SU-DHL-6 (cell line): ENCODE results near the gene CDKL5.

Experiments
- H2AFZ ChIP-seq: fragments of 200-600 bp; sonication (generic); 2 replicates; pipeline ENCODE4 v1.6.1; 2014; ENCODE audit warnings: low read depth, mild to moderate bottlenecking, moderate library complexity, mixed read lengths, antibody characterized with exemption, low read length; ENCODE audit not compliant: severe bottlenecking
- H3F3A ChIP-seq: fragments of 200-600 bp; shearing (Covaris generic); 2 replicates; pipeline ENCODE4 v1.6.0; 2016; ENCODE audit warnings: antibody characterized with exemption, mild to moderate bottlenecking; ENCODE audit not compliant: insufficient read depth
- H3K27ac ChIP-seq: fragments of 200-600 bp; sonication (generic); 2 replicates; pipeline ENCODE4 v1.5.1; 2016; ENCODE audit warnings: low read depth, mild to moderate bottlenecking, low read length, moderate library complexity, mixed read lengths
- H3K27me3 ChIP-seq: fragments of 200-600 bp; sonication (generic), shearing (Covaris generic); 2 replicates; pipeline ENCODE4 v1.6.0; 2014; ENCODE audit warnings: mild to moderate bottlenecking, low read length
- H3K36me3 ChIP-seq: fragments of 200-600 bp; sonication (generic); 2 replicates; pipeline ENCODE4 v1.6.1; 2014; ENCODE audit warnings: mild to moderate bottlenecking, low read length, mixed read lengths
- H3K4me2 ChIP-seq: fragments of 300-600, 200-600 bp; shearing (Covaris generic), sonication (generic); 2 replicates; pipeline ENCODE4 v1.6.0; 2014; ENCODE audit warnings: low read length, low read depth, mild to moderate bottlenecking; ENCODE audit not compliant: poor library complexity, severe bottlenecking
- H3K4me3 ChIP-seq: fragments of 200-600 bp; sonication (generic); 2 replicates; pipeline ENCODE4 v1.5.1; 2014; ENCODE audit warnings: antibody characterized with exemption, low read length, mild to moderate bottlenecking, mixed read lengths; ENCODE audit not compliant: insufficient read depth, poor library complexity, severe bottlenecking
- H3K79me2 ChIP-seq: fragments of 200-600 bp; sonication (generic); 2 replicates; pipeline ENCODE4 v1.6.1; 2014; ENCODE audit warnings: mild to moderate bottlenecking, low read length, moderate library complexity; ENCODE audit not compliant: insufficient read depth
- H3K9ac ChIP-seq: fragments of 200-600 bp; sonication (generic); 2 replicates; pipeline ENCODE4 v1.7.0; 2014; ENCODE audit warnings: mild to moderate bottlenecking, low read length
- H3K9me2 ChIP-seq: fragments of 200-600 bp; sonication (generic); replicated peaks from 2 replicates; pipeline ENCODE4 v1.6.1; 2014; ENCODE audit warnings: low read length; ENCODE audit not compliant: insufficient read depth
- H3K9me3 ChIP-seq: fragments of 200-600 bp; sonication (generic); 2 replicates; pipeline ENCODE4 v1.6.1; 2014; ENCODE audit warnings: low read length, mixed read lengths; ENCODE audit not compliant: insufficient read depth
- H4K20me1 ChIP-seq: fragments of 200-600 bp; sonication (generic); 2 replicates; pipeline ENCODE4 v1.6.1; 2014; ENCODE audit warnings: low read depth, mild to moderate bottlenecking, antibody characterized with exemption, low read length, moderate library complexity, mixed read lengths
- EZH2phosphoT487 ChIP-seq: fragments of 200-600 bp; sonication (generic), shearing (Covaris generic); conservative IDR thresholded peaks from 2 replicates; pipeline ENCODE4 v1.6.1; 2018; ENCODE audit warnings: mild to moderate bottlenecking, antibody characterized with exemption, low read length, moderate library complexity, mixed read lengths
- TF ChIP-seq, protein P1 (sequence below): fragments of 200-600 bp; sonication (generic); IDR thresholded peaks from one replicate; pipeline ENCODE4 v1.5.1; 2017; ENCODE audit warnings: antibody characterized with exemption, mild to moderate bottlenecking, low read length, moderate library complexity; ENCODE audit not compliant: insufficient read depth, poor library complexity, severe bottlenecking

CDKL5 gene

DNA sequence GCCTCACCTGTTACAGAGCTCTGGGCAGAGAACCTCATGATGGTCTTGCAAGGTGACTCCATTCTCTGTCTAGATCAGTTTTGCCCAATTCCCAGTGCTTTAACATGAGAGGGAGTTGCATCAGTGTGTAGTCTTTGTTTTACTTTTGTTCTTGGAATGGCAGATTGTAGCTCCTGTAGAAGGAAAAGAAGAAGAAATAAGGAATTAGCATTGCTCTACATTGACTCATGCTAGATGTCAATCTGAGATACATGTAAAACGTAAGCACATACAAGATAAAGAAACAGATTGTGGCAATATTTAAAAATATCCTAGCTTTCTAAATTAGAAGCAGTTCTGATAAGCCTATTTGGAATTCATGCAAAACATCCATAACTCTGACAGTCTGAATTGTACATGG, 266.0 kb downstream of the CDKL5 start:
- H3F3A ChIP-seq, result no peaks in the 10 kb centered on the region

DNA sequence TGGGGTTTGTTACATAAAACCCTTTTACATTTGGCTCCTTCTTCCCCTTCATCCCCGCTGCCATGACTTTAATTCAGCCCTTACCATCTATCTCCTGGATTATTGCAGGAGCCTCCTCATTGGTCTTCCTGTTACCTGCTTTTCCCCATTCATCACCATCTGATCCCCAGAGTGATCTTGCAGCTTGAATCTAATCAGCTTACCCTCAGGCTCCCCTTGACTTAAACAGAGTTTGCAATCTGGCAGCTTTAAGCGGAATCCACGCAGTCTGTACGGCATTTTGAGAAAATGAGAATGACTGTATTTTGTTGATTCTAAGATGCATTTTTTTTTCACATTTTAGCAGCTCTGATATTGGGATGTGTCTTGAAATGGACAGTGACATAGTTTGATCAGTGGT, 267.1 kb downstream of the CDKL5 start:
- H3K4me2 ChIP-seq, result no peak overlapping the region
- no peak overlapping the region for H3K27ac ChIP-seq
- no peaks in the 10 kb centered on the region for H3K27me3 ChIP-seq

More for the DNA sequence above, 266.0 kb downstream of the CDKL5 start:
- Histone ChIP-seq H3K9me2 (no peaks in the 10 kb centered on the region), H3K79me2 (no peaks in the 10 kb centered on the region), H3K27me3 (no peaks in the 10 kb centered on the region), H2AFZ (no peak overlapping the region), H3K9me3 (no peaks in the 10 kb centered on the region), H4K20me1 (no peaks in the 10 kb centered on the region), H3K36me3 (no peaks in the 10 kb centered on the region), H3K27ac (no peak overlapping the region), H3K4me3 (no peak overlapping the region), H3K9ac (no peak overlapping the region), H3K4me2 (no peak overlapping the region)
- TF ChIP-seq, protein P1, sequence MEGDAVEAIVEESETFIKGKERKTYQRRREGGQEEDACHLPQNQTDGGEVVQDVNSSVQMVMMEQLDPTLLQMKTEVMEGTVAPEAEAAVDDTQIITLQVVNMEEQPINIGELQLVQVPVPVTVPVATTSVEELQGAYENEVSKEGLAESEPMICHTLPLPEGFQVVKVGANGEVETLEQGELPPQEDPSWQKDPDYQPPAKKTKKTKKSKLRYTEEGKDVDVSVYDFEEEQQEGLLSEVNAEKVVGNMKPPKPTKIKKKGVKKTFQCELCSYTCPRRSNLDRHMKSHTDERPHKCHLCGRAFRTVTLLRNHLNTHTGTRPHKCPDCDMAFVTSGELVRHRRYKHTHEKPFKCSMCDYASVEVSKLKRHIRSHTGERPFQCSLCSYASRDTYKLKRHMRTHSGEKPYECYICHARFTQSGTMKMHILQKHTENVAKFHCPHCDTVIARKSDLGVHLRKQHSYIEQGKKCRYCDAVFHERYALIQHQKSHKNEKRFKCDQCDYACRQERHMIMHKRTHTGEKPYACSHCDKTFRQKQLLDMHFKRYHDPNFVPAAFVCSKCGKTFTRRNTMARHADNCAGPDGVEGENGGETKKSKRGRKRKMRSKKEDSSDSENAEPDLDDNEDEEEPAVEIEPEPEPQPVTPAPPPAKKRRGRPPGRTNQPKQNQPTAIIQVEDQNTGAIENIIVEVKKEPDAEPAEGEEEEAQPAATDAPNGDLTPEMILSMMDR, result no peak
- TF ChIP-seq EZH2phosphoT487, result no peak

DNA sequence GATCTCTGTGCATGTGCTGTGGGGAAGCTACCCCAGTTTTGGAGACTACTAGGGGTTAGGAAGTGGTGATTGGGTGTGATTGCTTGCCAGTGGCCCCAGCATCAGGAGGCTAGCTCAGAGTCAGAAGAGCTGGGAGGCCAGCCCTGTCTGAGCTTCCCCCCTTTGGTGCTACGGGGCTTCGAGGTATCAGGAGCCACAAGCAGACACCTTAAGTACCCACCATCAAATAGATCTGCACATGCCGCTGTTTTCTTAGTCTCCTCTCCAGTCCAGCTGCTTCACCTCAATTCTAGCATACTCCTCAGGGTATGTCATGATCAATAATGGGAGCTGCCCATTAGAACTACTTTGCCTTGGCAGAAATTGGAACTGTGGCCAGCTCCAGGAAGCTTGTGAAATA, 271.2 kb downstream of the CDKL5 start:
- H3K9me2 ChIP-seq, result no peaks in the 10 kb centered on the region
- H3K36me3 ChIP-seq, result no peaks in the 10 kb centered on the region
- H4K20me1 ChIP-seq, result no peaks in the 10 kb centered on the region
- no peak overlapping the region for H2AFZ ChIP-seq
- H3K4me2 ChIP-seq, result no peak overlapping the region
- no peak for TF ChIP-seq EZH2phosphoT487
- TF ChIP-seq, protein P1, result no peak
- H3K27me3 ChIP-seq, result no peaks in the 10 kb centered on the region
- no peaks in the 10 kb centered on the region for H3K9me3 ChIP-seq
- H3F3A ChIP-seq, result no peaks in the 10 kb centered on the region
- no peak overlapping the region for H3K4me3 ChIP-seq
- no peaks in the 10 kb centered on the region for H3K79me2 ChIP-seq
- no peak overlapping the region for H3K27ac ChIP-seq
- H3K9ac ChIP-seq, result no peak overlapping the region

More for the DNA sequence above, 267.1 kb downstream of the CDKL5 start:
- TF ChIP-seq, protein P1, result no peak
- no peak for TF ChIP-seq EZH2phosphoT487
- H2AFZ ChIP-seq, result no peak overlapping the region
- H3K79me2 ChIP-seq, result no peaks in the 10 kb centered on the region
- no peaks in the 10 kb centered on the region for H3K9me3 ChIP-seq
- H3K4me3 ChIP-seq, result no peak overlapping the region
- H4K20me1 ChIP-seq, result no peaks in the 10 kb centered on the region
- no peaks in the 10 kb centered on the region for H3F3A ChIP-seq
- no peaks in the 10 kb centered on the region for H3K36me3 ChIP-seq
- H3K9ac ChIP-seq, result no peak overlapping the region
- H3K9me2 ChIP-seq, result no peaks in the 10 kb centered on the region
